Measurements from ENCODE around the gene FOXJ3.

The FOXJ3 gene

GRCh38 chr1:42144711-42145388, 190.2 kb downstream of the FOXJ3 start (continued):
- TF ChIP-seq PRDM2 (tag by site-specific recombination; IDR thresholded peaks at IDR 0.05; ENCODE audit: borderline replicate concordance), result no peak
- TF ChIP-seq TCF7L2 (IDR thresholded peaks at IDR 0.05; ENCODE audit: borderline replicate concordance, low read depth, low read length), result no peak
- TF ChIP-seq, protein P1, sequence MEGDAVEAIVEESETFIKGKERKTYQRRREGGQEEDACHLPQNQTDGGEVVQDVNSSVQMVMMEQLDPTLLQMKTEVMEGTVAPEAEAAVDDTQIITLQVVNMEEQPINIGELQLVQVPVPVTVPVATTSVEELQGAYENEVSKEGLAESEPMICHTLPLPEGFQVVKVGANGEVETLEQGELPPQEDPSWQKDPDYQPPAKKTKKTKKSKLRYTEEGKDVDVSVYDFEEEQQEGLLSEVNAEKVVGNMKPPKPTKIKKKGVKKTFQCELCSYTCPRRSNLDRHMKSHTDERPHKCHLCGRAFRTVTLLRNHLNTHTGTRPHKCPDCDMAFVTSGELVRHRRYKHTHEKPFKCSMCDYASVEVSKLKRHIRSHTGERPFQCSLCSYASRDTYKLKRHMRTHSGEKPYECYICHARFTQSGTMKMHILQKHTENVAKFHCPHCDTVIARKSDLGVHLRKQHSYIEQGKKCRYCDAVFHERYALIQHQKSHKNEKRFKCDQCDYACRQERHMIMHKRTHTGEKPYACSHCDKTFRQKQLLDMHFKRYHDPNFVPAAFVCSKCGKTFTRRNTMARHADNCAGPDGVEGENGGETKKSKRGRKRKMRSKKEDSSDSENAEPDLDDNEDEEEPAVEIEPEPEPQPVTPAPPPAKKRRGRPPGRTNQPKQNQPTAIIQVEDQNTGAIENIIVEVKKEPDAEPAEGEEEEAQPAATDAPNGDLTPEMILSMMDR (tag by site-specific recombination; IDR thresholded peaks at IDR 0.05), result peak; percentile 39
- TF ChIP-seq ZNF561 (tag by site-specific recombination; IDR thresholded peaks at IDR 0.05; ENCODE audit: borderline replicate concordance), result no peak
- TF ChIP-seq ZNF660 (tag by site-specific recombination; IDR thresholded peaks at IDR 0.05), result no peak

DNA sequence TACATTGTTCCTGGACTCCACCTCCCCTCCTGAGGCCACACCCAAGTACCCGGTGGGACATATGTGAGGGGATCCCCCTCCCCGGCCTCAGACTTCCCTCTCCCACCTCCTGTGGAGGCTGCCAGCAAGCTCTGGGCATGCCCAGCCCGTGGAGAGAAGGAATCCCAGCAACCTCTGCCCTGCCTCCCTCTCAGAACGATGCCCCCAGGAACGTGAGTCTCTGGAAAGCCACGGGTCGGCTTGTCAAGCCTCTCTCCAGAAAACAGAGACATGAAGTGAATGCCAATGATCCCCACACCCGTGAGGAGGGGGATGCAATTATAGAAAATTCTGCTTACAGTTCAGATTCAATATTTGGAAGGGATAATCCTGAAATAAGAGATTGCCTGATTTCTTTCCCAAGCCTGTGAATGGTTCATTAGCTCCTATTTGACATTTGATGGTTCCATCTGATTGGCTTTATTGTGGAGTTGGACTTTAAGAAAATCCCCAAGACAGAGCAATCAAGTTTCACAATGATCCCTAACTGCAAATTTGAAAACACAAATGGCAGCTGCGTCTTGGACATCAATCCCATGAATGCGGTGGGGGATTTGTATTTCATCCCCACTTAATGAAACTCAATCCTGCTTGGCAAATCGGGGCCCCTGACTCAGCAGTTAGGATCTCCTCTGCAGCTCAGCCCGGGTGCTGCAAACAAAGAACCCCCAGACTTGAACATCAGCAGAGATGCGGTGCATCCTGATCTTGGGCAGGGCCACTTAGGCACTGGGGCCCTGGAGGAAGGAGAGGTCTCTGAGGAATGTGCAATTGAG, 190.9 kb downstream of the FOXJ3 start:
- Histone ChIP-seq H3K4me3 (ENCODE audit: low read depth, low read length) (no peak overlapping the region), H3K36me3 (ENCODE audit: control insufficient read depth in 2 of 2, insufficient read depth in 1 of 2, low read length in 2 of 2) (no peaks in the 10 kb centered on the region), H3K4me1 (ENCODE audit: control insufficient read depth, insufficient read depth, low read length) (no peaks in the 10 kb centered on the region), H3K9me3 (ENCODE audit: control insufficient read depth, insufficient read depth, low read depth, low read length) (no peaks in the 10 kb centered on the region), H3K27ac (ENCODE audit: extremely low read depth, low read depth, low read length) (no peak overlapping the region)
- TF ChIP-seq MZF1 (tag by site-specific recombination; IDR thresholded peaks at IDR 0.05; ENCODE audit: borderline replicate concordance) (0 out of 2 replicates have a peak, but pooled peaks have one; percentile 22), ZNF544 (tag by site-specific recombination; IDR thresholded peaks at IDR 0.05) (no peak)
- ChIA-PET POLR2A (no interaction called here), CTCF (interaction anchor here (1.7 kb wide), 1 partner anchor 30 kb away, joined by 6 read pairs; no protein-coding TSS in a partner anchor)

DNA sequence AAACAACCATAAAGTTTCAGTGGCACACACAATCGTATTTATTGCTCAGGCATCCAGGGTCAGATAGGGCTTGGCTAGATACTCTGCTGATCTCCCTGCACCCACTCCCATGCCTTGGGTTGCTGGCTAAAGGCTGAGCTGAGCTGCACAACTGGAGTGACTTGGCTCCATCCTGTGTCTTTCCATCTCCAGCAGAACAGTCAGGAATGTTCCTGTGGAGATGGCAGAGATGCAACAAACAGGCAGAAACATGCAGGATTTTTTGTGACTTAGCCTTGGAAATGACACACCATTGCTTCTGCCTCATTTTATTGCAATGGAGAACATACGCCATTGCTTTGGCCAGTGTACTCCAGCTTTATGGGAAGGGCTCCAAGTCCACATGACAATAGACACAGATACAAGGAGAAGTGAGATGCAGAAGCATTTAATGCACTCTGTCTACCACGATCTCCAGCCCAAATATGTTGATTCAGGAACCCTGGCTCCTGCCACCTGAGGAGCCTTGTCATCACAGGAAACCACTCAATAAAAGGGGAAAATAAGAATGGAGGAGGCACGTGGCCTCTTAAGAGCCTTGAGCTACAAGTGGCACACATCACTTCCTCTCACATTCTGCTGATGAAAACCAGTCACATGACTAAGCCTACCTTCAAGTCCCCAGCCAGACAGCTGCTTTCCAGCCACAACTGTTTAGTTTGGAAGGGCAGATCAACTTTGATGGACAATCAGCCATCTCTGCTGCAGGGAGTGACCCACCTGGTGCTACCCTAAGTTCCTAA, 191.9 kb downstream of the FOXJ3 start:
- POLR2A ChIA-PET, result no interaction called here
- no peak for TF ChIP-seq ZNF623 (tag by site-specific recombination; IDR thresholded peaks at IDR 0.05)
- TF ChIP-seq SCRT1 (tag by site-specific recombination; IDR thresholded peaks at IDR 0.05; ENCODE audit: borderline replicate concordance), result peak; percentile 38; the same call in 1 of the 2 replicates
- TF ChIP-seq SETDB1 (IDR thresholded peaks at IDR 0.05; ENCODE audit: insufficient read length, low read length), result peak; percentile 27
- TF ChIP-seq ZNF571 (tag by site-specific recombination; IDR thresholded peaks at IDR 0.05), result no peak
- peak; percentile 32; the same call in 1 of the 2 replicates for TF ChIP-seq ZNF335 (tag by site-specific recombination; conservative IDR thresholded peaks at IDR 0.05)
- TF ChIP-seq SCRT2 (tag by site-specific recombination; IDR thresholded peaks at IDR 0.05), result peak; percentile 93
- Histone ChIP-seq H3K36me3 (ENCODE audit: control insufficient read depth in 2 of 2, insufficient read depth in 1 of 2, low read length in 2 of 2) (no peaks in the 10 kb centered on the region), H3K27ac (ENCODE audit: extremely low read depth, low read depth, low read length) (no peak overlapping the region), H3K9me3 (ENCODE audit: control insufficient read depth, insufficient read depth, low read depth, low read length) (no peaks in the 10 kb centered on the region), H3K4me1 (ENCODE audit: control insufficient read depth, insufficient read depth, low read length) (no peaks in the 10 kb centered on the region), H3K4me3 (ENCODE audit: low read depth, low read length) (no peak overlapping the region)
- CTCF ChIA-PET, result interaction anchor here (1.7 kb wide), 1 partner anchor 31 kb away, joined by 6 read pairs; no protein-coding TSS in a partner anchor

Measured in HEK293 (cell line).